ENCODE results near the gene NETO2.
"Not testable (repeated sequence)": the region's sequence is repeated elsewhere in the genome, so short reads cannot be mapped to it uniquely, and the experiment has no call there.

Gene NETO2

GRCh38 chr16:47182318-47182717, 38.6 kb upstream of the NETO2 start (continued):
- TF ChIP-seq ZNF155 (tag by site-specific recombination; IDR thresholded peaks at IDR 0.05): no peak
- TF ChIP-seq MEIS1 (CRISPR knock-in tag; IDR thresholded peaks at IDR 0.05; ENCODE audit: borderline replicate concordance): no peak
- TF ChIP-seq ZNF558 (tag by site-specific recombination; IDR thresholded peaks at IDR 0.05): no peak
- no peak for TF ChIP-seq MYNN (tag by site-specific recombination; IDR thresholded peaks at IDR 0.05; ENCODE audit: borderline replicate concordance)
- no peak for TF ChIP-seq ZNF677 (tag by site-specific recombination; IDR thresholded peaks at IDR 0.05)
- no peak for TF ChIP-seq ZNF140 (tag by site-specific recombination; IDR thresholded peaks at IDR 0.05)
- no peak for TF ChIP-seq ZNF518A (tag by site-specific recombination; conservative IDR thresholded peaks at IDR 0.05; ENCODE audit: low read depth)
- no peak for TF ChIP-seq ZBTB10 (tag by site-specific recombination; IDR thresholded peaks at IDR 0.05)

GRCh38 chr16:47181066-47181465, 37.3 kb upstream of the NETO2 start:
- H3K4me1 ChIP-seq (ENCODE audit: control insufficient read depth, insufficient read depth, low read length); H3K36me3 ChIP-seq (ENCODE audit: control insufficient read depth in 2 of 2, insufficient read depth in 1 of 2, low read length in 2 of 2); H3K4me3 ChIP-seq (ENCODE audit: low read depth, low read length); POLR2A ChIA-PET; CTCF ChIA-PET; H3K27ac ChIP-seq (ENCODE audit: extremely low read depth, low read depth, low read length); H3K9me3 ChIP-seq (ENCODE audit: control insufficient read depth, insufficient read depth, low read depth, low read length): not testable (repeated sequence)

GRCh38 chr16:47180073-47180472, 36.3 kb upstream of the NETO2 start:
- TF ChIP-seq ZNF121 (tag by site-specific recombination; IDR thresholded peaks at IDR 0.05): no peak
- no peak for TF ChIP-seq GLIS1 (tag by site-specific recombination; IDR thresholded peaks at IDR 0.05)
- Histone ChIP-seq H3K27ac (ENCODE audit: extremely low read depth, low read depth, low read length) (no peak overlapping the region), H3K9me3 (ENCODE audit: control insufficient read depth, insufficient read depth, low read depth, low read length) (no peaks in the 10 kb centered on the region), H3K36me3 (ENCODE audit: control insufficient read depth in 2 of 2, insufficient read depth in 1 of 2, low read length in 2 of 2) (no peaks in the 10 kb centered on the region), H3K4me1 (ENCODE audit: control insufficient read depth, insufficient read depth, low read length) (no peaks in the 10 kb centered on the region), H3K4me3 (ENCODE audit: low read depth, low read length) (no peak overlapping the region)
- ChIA-PET POLR2A (no interaction called here), CTCF (no interaction called here)

- H3K27ac ChIP-seq (ENCODE audit: extremely low read depth, low read depth, low read length): no peak overlapping the region
- ChIA-PET POLR2A (no interaction called here), CTCF (no interaction called here)
- no peaks in the 10 kb centered on the region for H3K36me3 ChIP-seq (ENCODE audit: control insufficient read depth in 2 of 2, insufficient read depth in 1 of 2, low read length in 2 of 2)
- no peaks in the 10 kb centered on the region for H3K4me1 ChIP-seq (ENCODE audit: control insufficient read depth, insufficient read depth, low read length)
- H3K4me3 ChIP-seq (ENCODE audit: low read depth, low read length): no peak overlapping the region
- H3K9me3 ChIP-seq (ENCODE audit: control insufficient read depth, insufficient read depth, low read depth, low read length): no peaks in the 10 kb centered on the region
- TF ChIP-seq ZNF791 (tag by site-specific recombination; IDR thresholded peaks at IDR 0.05): no peak
- no peak for TF ChIP-seq RBAK (tag by site-specific recombination; IDR thresholded peaks at IDR 0.05)
- no peak for TF ChIP-seq ZNF324 (tag by site-specific recombination; IDR thresholded peaks at IDR 0.05)
- TF ChIP-seq AEBP2 (tag by site-specific recombination; IDR thresholded peaks at IDR 0.05; ENCODE audit: borderline replicate concordance): no peak
- no peak for TF ChIP-seq ZBTB44 (tag by site-specific recombination; IDR thresholded peaks at IDR 0.05)
- no peak for TF ChIP-seq ZNF776 (tag by site-specific recombination; IDR thresholded peaks at IDR 0.05; ENCODE audit: borderline replicate concordance)
- no peak for TF ChIP-seq ZNF214 (tag by site-specific recombination; IDR thresholded peaks at IDR 0.05; ENCODE audit: borderline replicate concordance)
- no peak for TF ChIP-seq SETDB1 (IDR thresholded peaks at IDR 0.05; ENCODE audit: insufficient read length, low read length)
- TF ChIP-seq ZNF692 (tag by site-specific recombination; IDR thresholded peaks at IDR 0.05): no peak
Measured at GRCh38 chr16:47175152-47175551, 31.4 kb upstream of the NETO2 start.
